ENCODE results near the gene CFP.

Gene CFP

DNA sequence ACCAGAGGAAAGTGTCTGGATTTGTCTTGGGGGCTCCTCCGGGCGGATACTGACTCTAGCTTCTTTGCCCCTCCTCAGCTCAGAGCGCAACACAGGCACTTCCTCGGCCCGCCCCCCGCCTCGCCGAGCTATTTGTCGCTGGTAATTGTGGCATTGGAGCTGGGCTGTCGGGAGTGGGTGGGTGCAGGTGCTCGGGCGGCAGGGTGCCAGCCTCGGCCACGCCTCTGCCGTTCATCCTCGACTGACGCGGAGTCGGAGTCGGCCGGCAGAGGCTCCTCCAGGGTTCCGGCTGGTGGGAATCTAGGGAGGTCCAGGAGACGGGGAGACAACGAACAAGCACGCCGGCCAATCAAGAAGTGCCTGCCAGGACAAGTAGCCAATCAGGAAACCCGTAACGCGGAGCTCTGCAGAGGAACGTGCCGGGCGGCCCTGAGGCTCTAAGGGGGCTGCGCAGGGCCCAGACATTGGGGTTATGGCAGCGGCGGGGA, 6.1 kb downstream of the CFP start:
- peak; percentile 74 for DNase-seq (ENCODE audit: low read depth)
- TF ChIP-seq, protein P1, sequence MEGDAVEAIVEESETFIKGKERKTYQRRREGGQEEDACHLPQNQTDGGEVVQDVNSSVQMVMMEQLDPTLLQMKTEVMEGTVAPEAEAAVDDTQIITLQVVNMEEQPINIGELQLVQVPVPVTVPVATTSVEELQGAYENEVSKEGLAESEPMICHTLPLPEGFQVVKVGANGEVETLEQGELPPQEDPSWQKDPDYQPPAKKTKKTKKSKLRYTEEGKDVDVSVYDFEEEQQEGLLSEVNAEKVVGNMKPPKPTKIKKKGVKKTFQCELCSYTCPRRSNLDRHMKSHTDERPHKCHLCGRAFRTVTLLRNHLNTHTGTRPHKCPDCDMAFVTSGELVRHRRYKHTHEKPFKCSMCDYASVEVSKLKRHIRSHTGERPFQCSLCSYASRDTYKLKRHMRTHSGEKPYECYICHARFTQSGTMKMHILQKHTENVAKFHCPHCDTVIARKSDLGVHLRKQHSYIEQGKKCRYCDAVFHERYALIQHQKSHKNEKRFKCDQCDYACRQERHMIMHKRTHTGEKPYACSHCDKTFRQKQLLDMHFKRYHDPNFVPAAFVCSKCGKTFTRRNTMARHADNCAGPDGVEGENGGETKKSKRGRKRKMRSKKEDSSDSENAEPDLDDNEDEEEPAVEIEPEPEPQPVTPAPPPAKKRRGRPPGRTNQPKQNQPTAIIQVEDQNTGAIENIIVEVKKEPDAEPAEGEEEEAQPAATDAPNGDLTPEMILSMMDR (conservative IDR thresholded peaks at IDR 0.05; ENCODE audit: low read length): no peak
- peak overlapping the region; percentile 42 for H3K4me3 ChIP-seq (ENCODE audit: low read length)

DNA sequence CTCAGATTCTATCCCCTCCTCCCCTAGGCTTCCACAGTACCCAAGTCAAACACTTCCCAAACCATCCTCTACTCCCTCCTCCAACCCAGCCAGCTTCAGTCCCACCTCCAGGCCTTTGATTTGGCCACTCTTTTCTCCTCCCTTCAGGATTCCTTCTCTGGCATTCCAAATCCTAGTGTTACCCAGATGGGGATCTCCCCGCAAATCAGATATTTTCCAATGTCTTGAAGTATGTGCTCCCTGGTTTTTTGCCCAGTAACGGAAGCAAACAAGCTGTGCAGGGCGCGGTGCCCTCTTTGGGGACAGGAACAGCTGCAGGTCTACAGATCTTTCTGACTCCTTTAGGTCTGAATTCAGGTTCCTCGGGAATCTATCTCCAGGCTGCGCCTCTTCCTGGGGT, 7.9 kb downstream of the CFP start:
- no peak overlapping the region for H3K4me3 ChIP-seq (ENCODE audit: low read length)
- TF ChIP-seq, protein P1 (conservative IDR thresholded peaks at IDR 0.05; ENCODE audit: low read length): no peak
- no peak for DNase-seq (ENCODE audit: low read depth)

DNA sequence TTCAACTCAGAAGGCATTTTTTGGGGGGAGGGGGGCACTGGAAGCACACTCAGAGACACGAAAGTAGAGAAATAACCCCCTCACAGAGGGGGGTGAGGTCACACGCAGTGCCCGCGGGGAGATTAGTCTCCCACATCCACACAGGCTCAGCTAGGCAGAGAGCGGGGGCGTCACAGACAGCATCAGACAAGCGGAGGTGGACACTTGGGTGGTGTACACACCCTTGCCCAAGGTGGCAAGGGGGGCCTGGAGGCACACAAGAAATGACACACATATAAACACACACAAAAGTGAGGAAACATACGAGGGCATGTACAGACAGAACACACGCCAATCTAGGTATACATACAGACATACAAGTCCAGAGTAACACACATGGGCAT, 9.4 kb downstream of the CFP start:
- DNase-seq (ENCODE audit: low read depth): no peak
- no peak overlapping the region for H3K4me3 ChIP-seq (ENCODE audit: low read length)
- TF ChIP-seq, protein P1 (conservative IDR thresholded peaks at IDR 0.05; ENCODE audit: low read length): no peak

DNA sequence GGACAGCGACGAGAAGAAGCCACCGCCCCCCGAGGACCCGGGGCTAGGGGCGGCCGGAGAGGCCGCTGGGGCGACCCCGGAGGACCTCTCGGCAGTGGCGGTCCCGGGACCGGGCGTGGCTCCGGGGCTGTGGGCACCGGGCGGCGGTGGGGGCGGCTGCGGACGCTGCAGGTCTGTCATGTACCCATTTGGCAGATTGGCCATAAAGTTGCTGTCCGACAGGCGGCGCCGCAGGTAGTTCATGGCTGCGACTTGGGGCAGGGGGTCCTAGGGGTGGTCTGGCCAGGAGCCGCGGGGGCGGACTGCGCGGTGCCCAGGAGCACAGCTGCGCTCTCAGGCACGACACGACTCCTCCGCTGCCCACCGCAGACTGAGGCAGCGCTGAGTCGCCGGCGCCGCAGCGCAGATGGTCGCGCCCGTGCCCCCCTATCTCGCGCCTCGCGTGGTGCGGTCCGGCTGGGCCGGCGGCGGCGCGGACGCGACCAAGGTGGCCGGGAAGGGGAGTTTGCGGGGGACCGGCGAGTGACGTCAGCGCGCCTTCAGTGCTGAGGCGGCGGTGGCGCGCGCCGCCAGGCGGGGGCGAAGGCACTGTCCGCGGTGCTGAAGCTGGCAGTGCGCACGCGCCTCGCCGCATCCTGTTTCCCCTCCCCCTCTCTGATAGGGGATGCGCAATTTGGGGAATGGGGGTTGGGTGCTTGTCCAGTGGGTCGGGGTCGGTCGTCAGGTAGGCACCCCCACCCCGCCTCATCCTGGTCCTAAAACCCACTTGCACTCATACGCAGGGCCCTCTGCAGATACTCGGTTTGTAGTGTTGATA, 10.0 kb downstream of the CFP start, which contains the start of gene SYN1:
Gene SYN1, minus strand, starts transcription at position 372 of the 817 bp plus-strand sequence. Its CDS starts 129 bp downstream, at position 243.
- peak within 1 kb of the TSS; percentile 45 for H3K4me3 ChIP-seq (ENCODE audit: low read length)
- TF ChIP-seq, protein P1 (conservative IDR thresholded peaks at IDR 0.05; ENCODE audit: low read length): no peak
- DNase-seq (ENCODE audit: low read depth): peak; percentile 70

DNA sequence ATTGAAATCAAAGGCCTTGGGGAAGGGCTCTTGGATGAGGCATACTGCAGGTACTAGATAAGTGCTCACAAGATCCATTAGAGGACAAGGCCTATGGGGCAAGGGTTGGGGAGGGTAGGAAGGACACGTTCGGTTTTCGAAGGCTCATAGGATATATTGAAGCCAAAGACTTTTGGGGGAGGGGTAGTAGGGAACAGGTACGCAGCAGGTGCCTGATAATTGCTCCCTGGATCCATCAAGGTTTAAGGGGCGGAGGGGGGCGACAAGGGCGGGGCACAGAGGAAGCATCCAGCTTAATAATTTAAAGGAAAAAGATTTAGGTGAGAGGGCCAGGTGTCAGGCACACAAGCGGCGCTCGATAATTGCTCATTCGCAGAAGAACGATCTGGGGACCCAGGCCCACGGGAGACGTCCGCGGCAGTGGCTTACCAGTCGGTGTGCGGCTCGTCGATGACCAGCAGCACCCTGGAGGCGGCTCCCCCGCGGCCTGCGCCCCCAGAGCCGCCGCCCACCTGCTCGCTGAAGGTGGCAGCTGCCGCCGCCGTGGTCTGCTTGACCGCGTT, 10.7 kb downstream of the CFP start:
- H3K4me3 ChIP-seq (ENCODE audit: low read length): no peak overlapping the region

DNA sequence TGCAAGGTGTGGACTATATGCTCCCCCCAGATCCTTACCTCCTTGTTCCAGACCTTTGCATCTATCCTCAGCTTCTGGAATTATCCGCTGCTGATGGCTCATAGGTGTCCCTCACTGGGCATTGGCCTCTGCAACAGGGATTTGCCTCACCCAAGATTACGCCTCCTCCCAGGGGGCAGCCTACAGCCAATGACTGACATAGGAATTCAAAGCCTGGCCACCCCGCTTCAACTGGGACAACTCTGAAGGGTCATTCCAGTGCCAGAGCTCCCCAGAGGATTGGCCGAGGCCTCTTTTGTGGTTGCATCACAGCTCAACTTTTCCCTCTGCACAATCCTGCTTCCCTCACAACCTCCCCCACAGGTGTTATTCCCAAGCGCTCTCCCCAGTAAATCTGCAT, 15.1 kb downstream of the CFP start:
- H3K4me3 ChIP-seq (ENCODE audit: low read length): no peak overlapping the region
- TF ChIP-seq, protein P1 (conservative IDR thresholded peaks at IDR 0.05; ENCODE audit: low read length): no peak
- no peak for DNase-seq (ENCODE audit: low read depth)

More for the DNA sequence above, 10.7 kb downstream of the CFP start:
- TF ChIP-seq, protein P1 (conservative IDR thresholded peaks at IDR 0.05; ENCODE audit: low read length): no peak
- no peak for DNase-seq (ENCODE audit: low read depth)

DNA sequence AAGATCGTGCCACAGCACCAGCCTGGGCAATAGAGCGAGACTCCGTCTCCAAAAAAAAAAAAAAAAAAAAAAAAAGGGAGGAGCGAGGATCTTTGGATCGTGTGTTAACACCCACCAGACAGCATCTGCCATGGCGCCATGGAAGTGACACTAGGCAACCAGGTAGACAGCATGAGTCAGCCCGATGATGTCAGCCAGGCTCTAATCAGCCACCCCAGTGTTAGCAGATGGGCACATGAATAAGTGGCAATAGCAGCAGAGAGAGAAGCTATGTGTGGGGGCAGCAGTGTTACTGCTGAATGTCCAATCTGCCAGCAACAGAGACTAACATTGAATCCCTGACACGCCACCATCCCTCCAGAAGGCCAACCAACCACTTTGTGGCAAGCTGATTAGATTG, 16.6 kb downstream of the CFP start:
- no peak overlapping the region for H3K4me3 ChIP-seq (ENCODE audit: low read length)
- no peak for DNase-seq (ENCODE audit: low read depth)
- TF ChIP-seq, protein P1 (conservative IDR thresholded peaks at IDR 0.05; ENCODE audit: low read length): no peak

All from AG10803 (cell line).